Mucosa of descending colon (tissue), 3 donors: Measurements from ENCODE around the gene CORO1C. TPM values are rescaled to one million over a fixed set of nuclear protein-coding genes. Genes with fewer than 3 reads are reported as not detected.

Experiments
- ATAC-seq: fragments of 200-7000 bp; cut with Tn5 transposase; one replicate; pipeline ENCODE4 v1.9.1; 2020; ENCODE audit warnings: mild to moderate bottlenecking, moderate library complexity
- DNase-seq, 3 donors: peaks; one replicate each; pipeline ENCODE4 v3.0.0-alpha.2; 2020
- H3K36me3 ChIP-seq: fragments of 200-600 bp; one replicate; pipeline ENCODE4 v1.8.0; 2021; ENCODE audit warnings: low read depth, mild to moderate bottlenecking
- H3K4me1 ChIP-seq: fragments of 200-600 bp; one replicate; pipeline ENCODE4 v1.8.0; 2021; ENCODE audit warnings: low read depth, mild to moderate bottlenecking
- H3K4me3 ChIP-seq: fragments of 200-600 bp; one replicate; pipeline ENCODE4 v1.8.0; 2021; ENCODE audit warnings: mild to moderate bottlenecking
- H3K9me3 ChIP-seq: fragments of 200-600 bp; one replicate; pipeline ENCODE4 v1.8.0; 2021; ENCODE audit warnings: mild to moderate bottlenecking
- CTCF ChIP-seq: fragments of 200-600 bp; IDR thresholded peaks from one replicate; pipeline ENCODE4 v1.8.0; 2022; ENCODE audit warnings: antibody characterized with exemption, mild to moderate bottlenecking
- intact Hi-C, 2 donors: fragments of 100-400 bp; cut with DNase I in 1 of 2; cut with micrococcal nuclease in 1 of 2; formaldehyde crosslinking; loops; one replicate each; pipeline versions ENCODE4 v1.11.0 to v1.11.1; 2022; cut with DNase I, micrococcal nuclease
- total RNA-seq, 3 donors: library from RNA; stranded (reverse); fragmentation: NEBNext Ultra II Directional in 2 of 3; extraction: Animal tissue kit (Norgen Biotek cat#: 25700) in 2 of 3; gene quantifications; one replicate each; pipeline versions ENCODE4 v1.2.1 to v1.2.4, GENCODE V29; 2021 to 2023
- donor health status: DM: no; HTN: no; CAD: no; lungs with moderate emphysema.
- donor health status: DM: no; HTN: no; CAD: no.
- donor health status: DM: no; HTN: yes; CAD: no.

The CORO1C gene
- total RNA-seq, 3 donors from 2014 or later = 80.5 to 328 (median 123) TPM

GRCh38 chr12:108668063-108668462 is 63.3 kb downstream of the CORO1C start:
- DNase-seq = no peak
- Histone ChIP-seq H3K4me1 (peaks cover 3% of the 10 kb centered on the region), H3K4me3 (no peak overlapping the region), H3K9me3 (no peaks in the 10 kb centered on the region), H3K36me3 (no peaks in the 10 kb centered on the region)
- no peak for ATAC-seq
- intact Hi-C loops = loop anchor here in 1 of 2 donors (5.0 to 10.0 kb wide), 2 partner anchors 57 to 134 kb away; no protein-coding TSS in a partner anchor
- no peak for TF ChIP-seq CTCF

- no peak for DNase-seq
- ATAC-seq = no peak
- no peak overlapping the region for H3K4me3 ChIP-seq
- peaks cover 3% of the 10 kb centered on the region for H3K4me1 ChIP-seq
- intact Hi-C loops = loop anchor here in 1 of 2 donors (5.0 to 10.0 kb wide), 2 partner anchors 57 to 135 kb away; no protein-coding TSS in a partner anchor
- no peaks in the 10 kb centered on the region for H3K9me3 ChIP-seq
- no peak for TF ChIP-seq CTCF
- no peaks in the 10 kb centered on the region for H3K36me3 ChIP-seq
These were observed 64.0 kb downstream of the CORO1C start for GRCh38 chr12:108667349-108667748.

GRCh38 chr12:108666401-108666881 is 64.9 kb downstream of the CORO1C start:
- Histone ChIP-seq H3K9me3 (no peaks in the 10 kb centered on the region), H3K4me3 (no peak overlapping the region), H3K36me3 (no peaks in the 10 kb centered on the region), H3K4me1 (peaks cover 3% of the 10 kb centered on the region)
- no peak for TF ChIP-seq CTCF
- intact Hi-C loops = loop anchor here in 1 of 2 donors (5.0 to 10.0 kb wide), 2 partner anchors 58 to 136 kb away; no protein-coding TSS in a partner anchor
- DNase-seq (peak in 1 of 3 donors; percentile 46), ATAC-seq (no peak)

- DNase-seq (no peak), ATAC-seq (no peak)
- Histone ChIP-seq H3K9me3 (no peaks in the 10 kb centered on the region), H3K36me3 (no peaks in the 10 kb centered on the region), H3K4me1 (peaks cover 3% of the 10 kb centered on the region), H3K4me3 (no peak overlapping the region)
- intact Hi-C loops = loop anchor here (2.0 to 10.0 kb wide), 3 partner anchors 59 to 137 kb away; no protein-coding TSS in a partner anchor
- TF ChIP-seq CTCF = no peak
These were observed 65.6 kb downstream of the CORO1C start for GRCh38 chr12:108665608-108666202.

- Histone ChIP-seq H3K4me3 (no peak overlapping the region), H3K9me3 (no peaks in the 10 kb centered on the region), H3K4me1 (peaks cover 3% of the 10 kb centered on the region), H3K36me3 (no peaks in the 10 kb centered on the region)
- TF ChIP-seq CTCF = peak; percentile 79
- intact Hi-C loops = loop anchor here (2.0 to 10.0 kb wide), 3 partner anchors 60 to 138 kb away; no protein-coding TSS in a partner anchor
- peak; percentile 66 to 94 (median 67) for DNase-seq
- ATAC-seq = peak; percentile 98
These were observed 66.7 kb downstream of the CORO1C start for GRCh38 chr12:108664338-108665258.
